Measurements from ENCODE around the gene HECA. TPM values are rescaled to one million over a fixed set of nuclear protein-coding genes. Genes with fewer than 3 reads are reported as not detected.
"Not testable (repeated sequence)": the region's sequence is repeated elsewhere in the genome, so short reads cannot be mapped to it uniquely, and the experiment has no call there.

Gene HECA
- polyA plus RNA-seq, 10 donors = 16.8 to 26.9 (median 20.5) TPM

DNA sequence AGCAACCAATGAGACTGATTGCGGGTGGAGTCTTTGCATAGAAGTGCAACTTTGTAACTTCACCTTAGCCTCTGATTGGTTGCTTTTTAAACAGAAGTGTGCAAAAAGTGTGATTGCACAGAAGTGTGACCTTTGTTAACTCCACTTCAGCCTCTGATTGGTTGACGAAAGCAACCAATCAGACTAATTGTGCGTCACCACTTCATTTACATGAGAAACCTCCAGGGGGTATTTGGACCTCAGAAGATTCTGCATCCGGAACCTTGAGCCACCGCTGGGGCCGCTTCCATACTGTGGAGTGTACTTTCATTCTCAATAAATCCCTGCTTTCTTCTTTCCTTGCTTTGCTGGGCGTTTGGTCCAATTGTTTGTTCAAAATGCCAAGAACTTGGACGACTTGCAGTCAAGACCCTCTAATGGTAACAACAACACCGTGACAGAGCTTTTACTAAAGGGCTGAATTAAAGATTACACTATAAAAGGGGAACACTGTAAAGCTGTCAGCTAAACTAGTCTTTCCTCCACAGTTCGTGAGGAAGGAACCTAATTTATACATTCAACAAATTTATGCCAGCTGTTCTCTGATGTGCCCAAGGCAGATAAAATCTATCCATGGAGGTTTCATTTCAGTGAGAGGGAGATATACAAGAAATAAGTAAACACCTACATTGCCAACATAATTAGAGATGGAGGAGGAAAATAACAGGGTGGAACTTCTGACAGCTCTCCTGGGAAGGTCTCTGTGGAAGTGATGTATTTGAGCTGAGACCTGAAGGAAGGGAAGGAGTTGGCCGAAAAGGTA is 1.4 kb upstream of the HECA start:
- no peak for DNase-seq

DNA sequence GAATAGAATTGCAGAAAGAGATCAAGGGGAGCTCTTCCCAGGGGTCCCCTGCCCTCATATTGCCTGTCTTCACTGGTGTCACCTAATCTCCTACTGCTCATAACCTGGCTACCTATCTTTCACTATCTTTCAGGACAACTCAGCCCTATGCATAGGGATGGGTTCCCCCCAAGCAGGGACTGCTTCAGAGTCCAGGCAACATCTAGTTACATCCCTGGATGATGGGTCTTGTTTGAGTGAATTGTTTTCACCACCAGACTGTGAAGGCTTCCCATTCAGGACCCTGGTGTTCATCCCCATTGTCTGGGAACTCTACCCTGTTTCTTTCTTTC is 850 bp upstream of the HECA start:
- no peak for DNase-seq

- DNase-seq = peak in 2 of 3 donors; percentile 55 to 88
These were observed 982 bp downstream of the HECA start for GRCh38 chr6:139135578-139136545.

DNA sequence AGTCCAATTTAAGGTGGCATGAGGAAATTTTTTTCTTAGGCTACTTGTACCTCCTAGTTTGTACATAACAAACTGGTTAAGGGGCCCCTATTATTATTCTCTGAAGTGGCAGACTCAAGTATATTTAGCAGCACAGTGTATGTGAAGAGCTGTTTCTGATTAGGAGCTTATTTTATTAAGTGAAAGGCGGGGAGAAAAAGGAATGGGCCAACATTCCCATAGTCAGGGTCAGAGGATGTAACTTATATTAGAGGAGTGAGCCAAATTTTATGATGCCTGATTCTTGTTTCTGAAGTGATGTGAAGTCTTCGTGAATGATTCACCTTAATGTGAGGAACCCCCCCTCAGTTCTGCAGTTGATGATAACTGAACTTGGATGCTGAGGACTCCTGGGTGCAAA is 2.8 kb downstream of the HECA start:
- no peak for DNase-seq

DNA sequence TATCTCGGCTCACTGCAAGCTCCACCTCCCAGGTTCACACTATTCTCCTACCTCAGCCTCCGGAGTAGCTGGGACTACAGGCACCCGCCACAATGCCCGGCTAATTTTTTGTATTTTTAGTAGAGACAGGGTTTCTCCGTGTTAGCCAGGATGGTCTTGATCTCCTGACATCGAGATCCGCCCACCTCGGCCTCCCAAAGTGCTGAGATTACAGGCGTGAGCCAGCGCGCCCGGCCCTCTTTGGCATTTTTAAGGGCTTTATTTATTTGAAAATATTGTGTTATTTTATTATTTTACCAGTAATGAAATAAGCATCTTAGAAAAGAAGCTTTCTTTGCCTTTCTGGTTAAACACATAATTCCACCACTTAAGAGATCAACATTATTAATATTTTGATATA is 6.0 kb downstream of the HECA start:
- DNase-seq = not testable (repeated sequence)

DNA sequence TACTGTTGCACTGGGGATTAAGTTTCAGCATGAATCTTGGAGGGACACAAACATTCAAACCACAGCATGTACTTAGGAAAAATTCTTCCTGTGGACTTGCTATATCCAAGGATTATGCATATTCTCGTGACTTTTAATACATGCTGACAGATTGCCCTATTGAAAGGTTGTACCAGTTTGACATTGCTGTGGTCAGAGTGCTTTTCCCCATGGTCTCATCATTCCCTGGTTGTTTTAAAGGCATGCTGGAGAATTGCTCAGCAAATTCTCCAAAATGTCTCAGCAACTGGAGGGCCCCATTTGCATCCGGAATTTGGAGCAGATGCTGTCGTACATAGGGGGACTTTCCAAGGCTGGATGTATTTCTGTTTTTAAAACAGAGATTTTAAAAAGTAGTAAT is 7.4 kb downstream of the HECA start:
- no peak for DNase-seq

- DNase-seq = no peak
These were observed 8.2 kb downstream of the HECA start for GRCh38 chr6:139143111-139143510.

DNA sequence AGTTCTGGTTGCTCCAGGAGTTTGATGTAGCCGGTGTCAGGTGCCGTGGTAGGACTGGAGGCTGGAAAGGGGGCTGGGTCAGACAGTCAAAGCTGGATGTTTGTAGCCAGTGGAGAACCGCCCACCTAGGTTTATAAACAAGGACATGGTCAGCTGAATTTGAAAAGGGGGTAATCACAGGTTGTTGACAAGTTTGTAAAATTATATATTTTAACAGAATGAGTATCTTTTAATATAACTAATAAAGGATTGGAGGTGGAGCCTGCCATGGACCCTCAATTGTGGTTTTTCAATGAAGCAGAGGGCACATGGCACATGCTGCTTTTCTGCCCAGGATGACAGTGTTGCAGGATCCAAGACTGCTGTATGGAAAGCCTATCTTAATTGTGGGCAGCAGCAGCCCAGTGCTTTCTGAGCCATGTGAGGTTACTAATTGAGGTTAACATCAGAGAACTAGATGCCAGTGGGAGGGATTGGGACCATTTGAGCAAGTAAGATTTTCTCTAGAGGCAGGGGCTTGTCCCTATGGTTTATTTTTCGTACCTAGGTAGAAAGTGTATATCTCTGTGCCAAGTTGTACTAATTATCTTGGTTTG is 9.7 kb downstream of the HECA start:
- DNase-seq = no peak

GRCh38 chr6:139145661-139146060 is 10.8 kb downstream of the HECA start:
- no peak for DNase-seq

GRCh38 chr6:139146317-139146726 is 11.4 kb downstream of the HECA start:
- no peak for DNase-seq

GRCh38 chr6:139147628-139148027 is 12.7 kb downstream of the HECA start:
- no peak for DNase-seq

- no peak for DNase-seq
These were observed 13.8 kb downstream of the HECA start for GRCh38 chr6:139148557-139149235.

- peak in 1 of 3 donors; percentile 43 for DNase-seq
These were observed 14.5 kb downstream of the HECA start for GRCh38 chr6:139149383-139149782.

GRCh38 chr6:139150920-139151319 is 16.0 kb downstream of the HECA start:
- no peak for DNase-seq

GRCh38 chr6:139151425-139152087 is 16.7 kb downstream of the HECA start:
- no peak for DNase-seq

DNA sequence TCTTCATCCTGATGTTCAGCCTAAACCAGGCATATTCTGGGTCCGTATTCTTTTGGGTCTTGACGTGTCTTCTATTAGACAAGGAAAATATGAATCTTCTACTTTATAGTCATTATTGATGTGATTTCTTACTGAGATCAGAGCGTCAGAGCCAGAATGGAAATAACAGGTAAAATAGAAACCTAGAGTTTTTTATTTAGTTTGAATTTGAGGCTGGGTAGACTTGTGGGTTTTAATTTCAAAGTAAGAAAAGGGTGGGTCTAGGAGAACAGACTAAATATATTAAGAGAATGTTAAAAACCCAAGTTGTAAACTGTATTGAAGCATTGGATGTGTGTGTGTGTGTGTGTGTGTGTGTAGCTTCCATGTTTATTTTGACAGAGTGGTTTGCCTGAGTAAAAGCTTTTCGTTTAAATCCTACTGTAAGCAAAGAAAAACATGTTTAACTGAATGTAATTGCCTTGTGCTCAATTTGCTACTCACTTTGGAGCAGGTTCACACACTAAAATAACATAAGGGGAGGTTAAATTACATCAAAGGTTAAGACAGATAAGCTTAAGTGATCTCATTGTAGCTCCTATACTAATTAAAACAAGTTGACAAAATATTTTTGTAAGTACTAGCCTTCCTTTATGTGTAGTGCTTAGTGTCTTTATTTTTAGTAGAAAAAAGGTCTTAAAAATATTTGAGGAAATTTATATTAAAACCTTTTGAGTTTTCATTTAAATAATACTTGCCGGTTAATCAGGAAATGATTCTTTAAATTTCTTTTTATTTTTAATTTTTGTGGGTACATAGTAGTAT is 17.4 kb downstream of the HECA start:
- no peak for DNase-seq

DNA sequence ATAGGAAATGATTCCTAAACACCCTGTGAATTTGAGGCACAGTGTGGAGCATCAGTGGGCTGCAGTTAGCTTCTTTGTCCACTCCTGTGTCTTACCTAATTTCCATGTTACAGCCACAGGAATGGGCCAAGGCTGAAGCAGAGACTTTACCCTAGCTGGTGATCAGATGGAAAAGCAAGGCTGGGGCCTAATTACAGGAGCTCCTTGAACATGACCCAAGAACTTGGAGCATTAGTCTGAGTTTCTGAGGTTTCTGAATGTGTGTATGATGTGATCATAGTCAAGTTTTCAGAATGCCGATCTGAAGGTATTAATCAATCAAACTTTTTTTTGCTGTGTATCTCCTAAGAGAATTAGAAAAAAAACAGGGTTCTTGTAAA is 18.0 kb downstream of the HECA start:
- peak in 1 of 3 donors; percentile 21 for DNase-seq

DNA sequence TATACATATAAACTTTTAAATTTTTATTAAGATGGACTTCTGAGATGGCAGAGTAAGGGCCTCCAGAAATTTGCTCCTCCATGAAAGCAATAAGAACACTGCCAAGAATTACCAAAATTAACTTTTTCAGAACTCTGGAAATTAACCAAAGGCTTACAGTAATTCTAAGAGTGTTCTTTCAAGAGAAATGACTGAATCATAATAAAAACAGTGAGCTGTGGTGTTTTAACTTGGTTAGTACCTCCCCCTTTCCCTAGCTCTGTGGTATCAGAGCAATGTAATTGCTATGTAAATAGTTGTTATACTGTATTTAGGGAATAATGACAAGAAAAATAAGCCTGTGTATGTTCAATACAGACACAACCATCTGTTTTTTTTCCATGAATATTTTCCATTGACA is 19.0 kb downstream of the HECA start:
- peak in 1 of 3 donors; percentile 27 for DNase-seq

GRCh38 chr6:139154881-139155547 is 20.1 kb downstream of the HECA start:
- no peak for DNase-seq

- DNase-seq = no peak
These were observed 21.2 kb downstream of the HECA start for GRCh38 chr6:139156102-139156501.

All from muscle of back (tissue), 11 donors.